Skeletal muscle satellite cell (primary cell): ENCODE results near the gene PRKCSH.

Source experiments
- H3K27me3 ChIP-seq: 2 replicates; pipeline ENCODE4 v1.7.0; 2013; ENCODE audit warnings: low read length; ENCODE audit not compliant: control insufficient read depth, insufficient read depth
- H3K36me3 ChIP-seq: 2 replicates; pipeline ENCODE4 v1.7.0; 2013; ENCODE audit warnings: mild to moderate bottlenecking, control low read depth, low read length; ENCODE audit not compliant: insufficient read depth
- H3K4me1 ChIP-seq: 2 replicates; pipeline ENCODE4 v1.7.0; 2013; ENCODE audit warnings: low read length; ENCODE audit not compliant: control insufficient read depth, insufficient read depth
- H3K4me2 ChIP-seq: 2 replicates; pipeline ENCODE4 v1.7.0; 2013; ENCODE audit warnings: mild to moderate bottlenecking, low read length
- H3K4me3 ChIP-seq: 2 replicates; pipeline ENCODE4 v1.7.0; 2013; ENCODE audit warnings: low read length
- H3K9ac ChIP-seq: 2 replicates; pipeline ENCODE4 v1.7.0; 2013; ENCODE audit warnings: mild to moderate bottlenecking, low read depth, low read length, moderate library complexity
- H3K9me3 ChIP-seq: replicated peaks from 2 replicates; pipeline ENCODE4 v1.7.0; 2013; ENCODE audit warnings: mild to moderate bottlenecking, control low read depth, low read length

The PRKCSH gene

GRCh38 chr19:11446271-11446651 is 10.8 kb downstream of the PRKCSH start:
- Histone ChIP-seq H3K9me3 (no peaks in the 10 kb centered on the region), H3K4me2 (no peak overlapping the region), H3K4me3 (no peak overlapping the region), H3K27me3 (no peaks in the 10 kb centered on the region), H3K4me1 (no peaks in the 10 kb centered on the region), H3K36me3 (peaks cover 43% of the 10 kb centered on the region), H3K9ac (no peak overlapping the region)

- Histone ChIP-seq H3K4me3 (no peak overlapping the region), H3K9ac (no peak overlapping the region), H3K36me3 (peaks cover 39% of the 10 kb centered on the region), H3K4me2 (no peak overlapping the region), H3K4me1 (no peaks in the 10 kb centered on the region), H3K9me3 (no peaks in the 10 kb centered on the region), H3K27me3 (no peaks in the 10 kb centered on the region)
Measured at GRCh38 chr19:11446652-11447301, 11.3 kb downstream of the PRKCSH start.

- Histone ChIP-seq H3K27me3 (no peaks in the 10 kb centered on the region), H3K4me1 (no peaks in the 10 kb centered on the region), H3K36me3 (peaks cover 32% of the 10 kb centered on the region), H3K4me2 (no peak overlapping the region), H3K9me3 (no peaks in the 10 kb centered on the region), H3K9ac (no peak overlapping the region), H3K4me3 (no peak overlapping the region)
Measured at GRCh38 chr19:11447347-11448262, 12.2 kb downstream of the PRKCSH start.

GRCh38 chr19:11448410-11448809 is 13.0 kb downstream of the PRKCSH start:
- no peaks in the 10 kb centered on the region for H3K9me3 ChIP-seq
- no peak overlapping the region for H3K4me3 ChIP-seq
- no peaks in the 10 kb centered on the region for H3K4me1 ChIP-seq
- no peaks in the 10 kb centered on the region for H3K27me3 ChIP-seq
- H3K4me2 ChIP-seq: no peak overlapping the region
- H3K36me3 ChIP-seq: peaks cover 32% of the 10 kb centered on the region
- H3K9ac ChIP-seq: no peak overlapping the region

- no peaks in the 10 kb centered on the region for H3K9me3 ChIP-seq
- H3K4me2 ChIP-seq: no peak overlapping the region
- H3K36me3 ChIP-seq: peaks cover 32% of the 10 kb centered on the region
- no peak overlapping the region for H3K4me3 ChIP-seq
- H3K4me1 ChIP-seq: no peaks in the 10 kb centered on the region
- H3K27me3 ChIP-seq: no peaks in the 10 kb centered on the region
- no peak overlapping the region for H3K9ac ChIP-seq
Measured at GRCh38 chr19:11448923-11449554, 13.6 kb downstream of the PRKCSH start.

GRCh38 chr19:11450570-11451326 is 15.3 kb downstream of the PRKCSH start:
- H3K36me3 ChIP-seq: peaks cover 24% of the 10 kb centered on the region
- H3K4me2 ChIP-seq: no peak overlapping the region
- H3K9me3 ChIP-seq: no peaks in the 10 kb centered on the region
- H3K4me3 ChIP-seq: no peak overlapping the region
- H3K27me3 ChIP-seq: no peaks in the 10 kb centered on the region
- no peaks in the 10 kb centered on the region for H3K4me1 ChIP-seq
- H3K9ac ChIP-seq: no peak overlapping the region

GRCh38 chr19:11451327-11451870 is 16.0 kb downstream of the PRKCSH start:
- no peak overlapping the region for H3K4me3 ChIP-seq
- peaks cover 24% of the 10 kb centered on the region for H3K36me3 ChIP-seq
- no peak overlapping the region for H3K9ac ChIP-seq

GRCh38 chr19:11451871-11452619 is 16.6 kb downstream of the PRKCSH start:
- Histone ChIP-seq H3K4me3 (no peak overlapping the region), H3K9me3 (no peaks in the 10 kb centered on the region), H3K27me3 (no peaks in the 10 kb centered on the region), H3K4me1 (no peaks in the 10 kb centered on the region), H3K9ac (no peak overlapping the region), H3K4me2 (no peak overlapping the region), H3K36me3 (peaks cover 22% of the 10 kb centered on the region)

More at GRCh38 chr19:11451327-11451870, 16.0 kb downstream of the PRKCSH start:
- H3K9me3 ChIP-seq: no peaks in the 10 kb centered on the region
- no peaks in the 10 kb centered on the region for H3K4me1 ChIP-seq
- H3K27me3 ChIP-seq: no peaks in the 10 kb centered on the region
- no peak overlapping the region for H3K4me2 ChIP-seq

GRCh38 chr19:11452620-11453310 is 17.3 kb downstream of the PRKCSH start:
- H3K4me2 ChIP-seq: no peak overlapping the region
- H3K27me3 ChIP-seq: peaks cover 4% of the 10 kb centered on the region
- H3K4me3 ChIP-seq: no peak overlapping the region
- H3K9me3 ChIP-seq: no peaks in the 10 kb centered on the region
- peaks cover 15% of the 10 kb centered on the region for H3K36me3 ChIP-seq
- no peaks in the 10 kb centered on the region for H3K4me1 ChIP-seq
- H3K9ac ChIP-seq: no peak overlapping the region
